SK-N-SH (cell line): Measurements from ENCODE around the gene TULP3. TPM values are rescaled to one million over a fixed set of nuclear protein-coding genes. Genes with fewer than 3 reads are reported as not detected.

ENCODE experiments used
- CTCF ChIA-PET: fragments of 300-600, 350-600 bp; formaldehyde crosslinking; extraction: SDS; loops from one replicate; lab custom pipeline; 2021; lab: Yijun Ruan, JAX
- POLR2A ChIA-PET: fragments of 350-600 bp; sonication (Branson Sonifier 250); formaldehyde crosslinking; extraction: SDS; loops from one replicate; lab custom pipeline; 2020; ENCODE audit warnings: antibody characterized with exemption, inconsistent platforms; lab: Yijun Ruan, JAX
- DNase-seq: peaks from one replicate; pipeline ENCODE4 v3.0.0; 2012
- H2AFZ ChIP-seq: fragments of 200-600 bp; sonication (generic); 2 replicates; pipeline ENCODE4 v1.8.1; 2016; ENCODE audit warnings: antibody characterized with exemption, mild to moderate bottlenecking, low read depth
- H3F3A ChIP-seq: fragments of 200-600 bp; sonication (generic); replicated peaks from 2 replicates; pipeline ENCODE3; 2016; ENCODE audit warnings: antibody characterized with exemption, mild to moderate bottlenecking; ENCODE audit not compliant: insufficient read depth
- H3K27ac ChIP-seq, 2 experiments: fragments of 200-500 bp in 1 of 2; fragments of 200-600 bp in 1 of 2; sonication (Bioruptor generic) in 1 of 2; sonication (generic), shearing (Covaris generic) in 1 of 2; 2 replicates each; pipeline versions ENCODE4 v1.5.1 to v1.6.1; 2014 to 2016; ENCODE audit warnings: low read depth in 2 of 2, inconsistent platforms in 1 of 2, low read length in 1 of 2, mild to moderate bottlenecking in 1 of 2, mixed read lengths in 1 of 2
- H3K27me3 ChIP-seq: fragments of 200-600 bp; sonication (generic), shearing (Covaris generic); 2 replicates; pipeline ENCODE4 v1.6.1; 2016; ENCODE audit warnings: mixed run types; ENCODE audit not compliant: insufficient read depth
- H3K36me3 ChIP-seq, 2 experiments: fragments of 200-500 bp in 1 of 2; fragments of 200-600 bp in 1 of 2; sonication (Bioruptor generic) in 1 of 2; sonication (generic) in 1 of 2; replicated peaks in 1 of 2; 2 replicates each; pipeline versions ENCODE3 to v1.5.1; 2014 to 2016; ENCODE audit warnings: low read length in 1 of 2, mild to moderate bottlenecking in 1 of 2; ENCODE audit not compliant: insufficient read depth in 2 of 2, control insufficient read depth in 1 of 2
- H3K4me1 ChIP-seq, 2 experiments: fragments of 200-500 bp in 1 of 2; fragments of 200-600 bp in 1 of 2; sonication (Bioruptor generic) in 1 of 2; sonication (generic), shearing (Covaris generic) in 1 of 2; 2 replicates each; pipeline versions ENCODE4 v1.5.1 to v1.6.1; 2014 to 2016; ENCODE audit warnings: low read depth in 1 of 2, low read length in 1 of 2, mixed run types in 1 of 2; ENCODE audit not compliant: insufficient read depth in 2 of 2, control insufficient read depth in 1 of 2
- H3K4me2 ChIP-seq: fragments of 200-600 bp; sonication (generic), shearing (Covaris generic); 2 replicates; pipeline ENCODE4 v1.6.1; 2017; ENCODE audit warnings: mixed run types
- H3K4me3 ChIP-seq, 2 experiments: fragments of 200-500 bp in 1 of 2; fragments of 200-600 bp in 1 of 2; sonication (Bioruptor generic) in 1 of 2; sonication (generic), shearing (Covaris generic) in 1 of 2; 2 replicates each; pipeline versions ENCODE4 v1.5.1 to v1.8.1; 2014 to 2016; ENCODE audit warnings: low read depth in 2 of 2, inconsistent platforms in 1 of 2, low read length in 1 of 2, mild to moderate bottlenecking in 1 of 2, mixed read lengths in 1 of 2, moderate library complexity in 1 of 2
- H3K79me2 ChIP-seq: fragments of 200-600 bp; sonication (generic); 2 replicates; pipeline ENCODE4 v1.8.1; 2017; ENCODE audit warnings: mild to moderate bottlenecking; ENCODE audit not compliant: insufficient read depth
- H3K9ac ChIP-seq: fragments of 200-600 bp; sonication (generic); 2 replicates; pipeline ENCODE4 v1.6.1; 2017; ENCODE audit warnings: mixed run types
- H3K9me2 ChIP-seq: fragments of 200-600 bp; sonication (generic); 2 replicates; pipeline ENCODE4 v1.6.1; 2017; ENCODE audit warnings: mixed run types
- H3K9me3 ChIP-seq: fragments of 200-600 bp; sonication (generic); 2 replicates; pipeline ENCODE4 v1.6.1; 2017; ENCODE audit warnings: mixed run types, mild to moderate bottlenecking, moderate library complexity
- H4K20me1 ChIP-seq: fragments of 200-600 bp; sonication (generic); 2 replicates; pipeline ENCODE4 v1.6.1; 2017; ENCODE audit warnings: mild to moderate bottlenecking, mixed run types; ENCODE audit not compliant: insufficient read depth
- CHD2 ChIP-seq: fragments of 150-350 bp; IDR thresholded peaks from 2 replicates; pipeline ENCODE4 v1.6.1; 2018; ENCODE audit warnings: low read length; ENCODE audit not compliant: partially characterized antibody
- EP300 ChIP-seq, 2 experiments: IDR thresholded peaks; 2 replicates each; pipeline versions ENCODE4 v1.4.0 to v1.6.1; 2012; ENCODE audit warnings: borderline replicate concordance in 1 of 2, low read depth in 1 of 2, low read length in 1 of 2
- FOXJ3 ChIP-seq: sonication (generic); formaldehyde crosslinking; IDR thresholded peaks from 2 replicates; pipeline ENCODE4 v1.5.1; 2020; ENCODE audit warnings: mild to moderate bottlenecking, missing genetic modification reagents
- GABPA ChIP-seq: IDR thresholded peaks from 2 replicates; pipeline ENCODE4 v1.4.0; 2012; ENCODE audit warnings: low read depth, mild to moderate bottlenecking
- GATA2 ChIP-seq: sonication (generic); formaldehyde crosslinking; IDR thresholded peaks from 2 replicates; pipeline ENCODE4 v1.5.0; 2020; ENCODE audit warnings: mild to moderate bottlenecking, missing genetic modification reagents
- JUND ChIP-seq: IDR thresholded peaks from 2 replicates; pipeline ENCODE4 v1.4.0; 2012
- MXI1 ChIP-seq: IDR thresholded peaks from 2 replicates; pipeline ENCODE4 v1.6.1; 2012; ENCODE audit warnings: mild to moderate bottlenecking, low read depth, low read length, improper control_type of control experiment
- NFIC ChIP-seq: IDR thresholded peaks from 2 replicates; pipeline ENCODE4 v1.4.0; 2012; ENCODE audit warnings: borderline replicate concordance
- POLR2AphosphoS5 ChIP-seq: IDR thresholded peaks from 2 replicates; pipeline ENCODE4 v1.6.1; 2012; ENCODE audit warnings: low read depth, low read length
- RCOR1 ChIP-seq: fragments of 150-350 bp; IDR thresholded peaks from 2 replicates; pipeline ENCODE4 v1.6.1; 2017; ENCODE audit warnings: antibody characterized with exemption, low read length
- RFX5 ChIP-seq: IDR thresholded peaks from 2 replicates; pipeline ENCODE4 v1.6.1; 2012; ENCODE audit warnings: mild to moderate bottlenecking, improper control_type of control experiment, low read length
- RXRA ChIP-seq: IDR thresholded peaks from 2 replicates; pipeline ENCODE4 v1.4.0; 2012; ENCODE audit warnings: low read depth, mild to moderate bottlenecking, borderline replicate concordance
- SIN3A ChIP-seq: IDR thresholded peaks from 2 replicates; pipeline ENCODE4 v1.6.1; 2012; ENCODE audit warnings: low read depth, mild to moderate bottlenecking, low read length, moderate library complexity, borderline replicate concordance
- SMC3 ChIP-seq: IDR thresholded peaks from 2 replicates; pipeline ENCODE4 v1.6.1; 2012; ENCODE audit warnings: low read depth, low read length, improper control_type of control experiment
- TAF1 ChIP-seq: IDR thresholded peaks from 2 replicates; pipeline ENCODE4 v1.6.1; 2012; ENCODE audit warnings: low read depth, mild to moderate bottlenecking, low read length, moderate library complexity, borderline replicate concordance
- WGBS: methylation state at CpG from one replicate; pipeline ENCODE4 v1.1.6; 2017; ENCODE audit warnings: low lambda C conversion rate; 5-methylcytosine and 5-hydroxymethylcytosine counted together
- polyA plus RNA-seq, 3 experiments: library from polyadenylated mRNA; depleted of rRNA; stranded (reverse); fragments of >200 nt; gene quantifications; 2 replicates each; pipeline ENCODE4 v1.2.3, GENCODE V29; 2012
- TF ChIP-seq, protein P1 (sequence below): IDR thresholded peaks from 2 replicates; pipeline ENCODE4 v1.6.1; 2012; ENCODE audit warnings: mild to moderate bottlenecking, low read depth, low read length, moderate library complexity
- TF ChIP-seq, protein P2 (sequence below): IDR thresholded peaks from 2 replicates; pipeline ENCODE4; 2012
- TF ChIP-seq, protein P3 (sequence below): IDR thresholded peaks from 2 replicates; pipeline ENCODE4 v1.4.0; 2012; ENCODE audit warnings: low read depth
- TF ChIP-seq, protein P4 (sequence below): fragments of 200-600 bp; sonication (generic); IDR thresholded peaks from 2 replicates; pipeline ENCODE4 v1.6.1; 2017; ENCODE audit warnings: antibody characterized with exemption, mild to moderate bottlenecking, moderate library complexity
- TF ChIP-seq, protein P5 (sequence below): IDR thresholded peaks from 2 replicates; pipeline ENCODE4 v1.4.0; 2012; ENCODE audit warnings: low read depth, borderline replicate concordance

The TULP3 gene
- polyA plus RNA-seq, 1 of the 3 experiments (the other 2 are of a cell fraction), result 22.6 TPM

DNA sequence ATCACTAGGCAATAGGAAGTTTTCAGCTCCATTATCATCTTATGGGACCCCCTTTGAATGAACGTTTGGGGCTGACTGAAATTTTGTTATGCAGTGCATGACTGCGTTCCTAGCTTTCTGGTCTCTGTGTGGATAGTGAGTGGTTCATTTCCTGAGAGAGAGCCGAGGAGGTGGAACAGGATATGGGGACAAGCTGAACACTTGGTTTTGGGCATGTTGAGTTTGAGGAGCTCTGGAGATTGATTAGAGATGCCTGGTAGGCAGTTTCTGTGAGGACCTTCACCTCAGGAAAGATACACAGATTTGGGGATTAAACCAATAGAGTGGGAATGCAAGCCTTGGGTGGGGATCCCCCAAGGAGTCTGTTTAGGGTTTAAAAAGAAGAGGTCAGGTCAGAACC, 96.2 kb downstream of the TULP3 start:
- H3K4me1 ChIP-seq, result no peaks in the 10 kb centered on the region; a peak in 1 of 4 replicates
- no peak overlapping the region for H3K4me3 ChIP-seq
- peaks cover 0 to 4% of the 10 kb centered on the region in 2 experiments for H3K36me3 ChIP-seq
- WGBS, result 94% methylated on average over 3 of the region's 3 CpGs
- H4K20me1 ChIP-seq, result no peaks in the 10 kb centered on the region
- no peak overlapping the region for H3K9ac ChIP-seq
- POLR2A ChIA-PET, result no interaction called here
- H3K27ac ChIP-seq, result no peak overlapping the region
- H3K9me3 ChIP-seq, result no peaks in the 10 kb centered on the region; the same call in 1 of the 2 replicates
- peaks cover 11% of the 10 kb centered on the region; the same call in 1 of the 2 replicates for H3K79me2 ChIP-seq
- no peak overlapping the region for H3K4me2 ChIP-seq
- H3F3A ChIP-seq, result no peaks in the 10 kb centered on the region
- no peak for DNase-seq
- no peak overlapping the region for H2AFZ ChIP-seq
- TF ChIP-seq, protein P1, sequence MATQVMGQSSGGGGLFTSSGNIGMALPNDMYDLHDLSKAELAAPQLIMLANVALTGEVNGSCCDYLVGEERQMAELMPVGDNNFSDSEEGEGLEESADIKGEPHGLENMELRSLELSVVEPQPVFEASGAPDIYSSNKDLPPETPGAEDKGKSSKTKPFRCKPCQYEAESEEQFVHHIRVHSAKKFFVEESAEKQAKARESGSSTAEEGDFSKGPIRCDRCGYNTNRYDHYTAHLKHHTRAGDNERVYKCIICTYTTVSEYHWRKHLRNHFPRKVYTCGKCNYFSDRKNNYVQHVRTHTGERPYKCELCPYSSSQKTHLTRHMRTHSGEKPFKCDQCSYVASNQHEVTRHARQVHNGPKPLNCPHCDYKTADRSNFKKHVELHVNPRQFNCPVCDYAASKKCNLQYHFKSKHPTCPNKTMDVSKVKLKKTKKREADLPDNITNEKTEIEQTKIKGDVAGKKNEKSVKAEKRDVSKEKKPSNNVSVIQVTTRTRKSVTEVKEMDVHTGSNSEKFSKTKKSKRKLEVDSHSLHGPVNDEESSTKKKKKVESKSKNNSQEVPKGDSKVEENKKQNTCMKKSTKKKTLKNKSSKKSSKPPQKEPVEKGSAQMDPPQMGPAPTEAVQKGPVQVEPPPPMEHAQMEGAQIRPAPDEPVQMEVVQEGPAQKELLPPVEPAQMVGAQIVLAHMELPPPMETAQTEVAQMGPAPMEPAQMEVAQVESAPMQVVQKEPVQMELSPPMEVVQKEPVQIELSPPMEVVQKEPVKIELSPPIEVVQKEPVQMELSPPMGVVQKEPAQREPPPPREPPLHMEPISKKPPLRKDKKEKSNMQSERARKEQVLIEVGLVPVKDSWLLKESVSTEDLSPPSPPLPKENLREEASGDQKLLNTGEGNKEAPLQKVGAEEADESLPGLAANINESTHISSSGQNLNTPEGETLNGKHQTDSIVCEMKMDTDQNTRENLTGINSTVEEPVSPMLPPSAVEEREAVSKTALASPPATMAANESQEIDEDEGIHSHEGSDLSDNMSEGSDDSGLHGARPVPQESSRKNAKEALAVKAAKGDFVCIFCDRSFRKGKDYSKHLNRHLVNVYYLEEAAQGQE, result no peak
- TF ChIP-seq MXI1 (no peak), POLR2AphosphoS5 (no peak), GABPA (no peak), RFX5 (no peak), TAF1 (no peak), FOXJ3 (CRISPR knock-in tag) (no peak), EP300 (IDR thresholded peaks at IDR 0.05; ENCODE audit: borderline replicate concordance in 1 of 2, low read depth in 1 of 2, low read length in 1 of 2) (no peak)
- TF ChIP-seq, protein P2, sequence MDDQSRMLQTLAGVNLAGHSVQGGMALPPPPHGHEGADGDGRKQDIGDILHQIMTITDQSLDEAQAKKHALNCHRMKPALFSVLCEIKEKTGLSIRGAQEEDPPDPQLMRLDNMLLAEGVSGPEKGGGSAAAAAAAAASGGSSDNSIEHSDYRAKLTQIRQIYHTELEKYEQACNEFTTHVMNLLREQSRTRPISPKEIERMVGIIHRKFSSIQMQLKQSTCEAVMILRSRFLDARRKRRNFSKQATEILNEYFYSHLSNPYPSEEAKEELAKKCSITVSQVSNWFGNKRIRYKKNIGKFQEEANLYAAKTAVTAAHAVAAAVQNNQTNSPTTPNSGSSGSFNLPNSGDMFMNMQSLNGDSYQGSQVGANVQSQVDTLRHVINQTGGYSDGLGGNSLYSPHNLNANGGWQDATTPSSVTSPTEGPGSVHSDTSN, result no peak
- TF ChIP-seq, protein P3, sequence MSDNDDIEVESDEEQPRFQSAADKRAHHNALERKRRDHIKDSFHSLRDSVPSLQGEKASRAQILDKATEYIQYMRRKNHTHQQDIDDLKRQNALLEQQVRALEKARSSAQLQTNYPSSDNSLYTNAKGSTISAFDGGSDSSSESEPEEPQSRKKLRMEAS, result no peak
- H3K9me2 ChIP-seq, result no peaks in the 10 kb centered on the region
- H3K27me3 ChIP-seq, result no peaks in the 10 kb centered on the region
- CTCF ChIA-PET, result interaction anchor here (0.9 to 1.4 kb wide), 2 partner anchors 19 to 32 kb away, joined by 3 read pairs; no protein-coding TSS in a partner anchor

DNA sequence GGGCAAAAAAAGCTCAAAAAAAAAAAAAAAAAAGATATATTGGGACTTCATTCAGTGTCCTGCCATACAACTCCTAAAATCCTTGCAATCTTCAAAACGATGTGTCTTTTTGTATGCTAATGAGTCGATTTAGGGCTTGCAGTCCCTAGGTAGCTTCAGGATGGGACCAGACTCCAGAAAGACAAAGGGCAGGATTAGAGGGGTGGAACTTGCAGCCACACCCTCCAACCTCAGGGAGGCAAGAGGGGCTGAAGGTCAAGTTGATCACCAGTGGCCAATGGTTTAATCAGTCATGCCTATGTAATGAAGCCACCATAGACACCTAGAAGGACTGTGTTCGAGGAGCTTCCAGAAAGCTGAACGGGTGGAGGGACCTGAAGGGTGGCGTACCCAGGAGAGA, 97.8 kb downstream of the TULP3 start:
- 100% methylated on average over 3 of the region's 5 CpGs for WGBS
- TF ChIP-seq CHD2 (no peak), SIN3A (no peak), EP300 (IDR thresholded peaks at IDR 0.05; ENCODE audit: borderline replicate concordance in 1 of 2, low read depth in 1 of 2, low read length in 1 of 2) (no peak), JUND (no peak), GATA2 (no peak), TAF1 (no peak), SMC3 (no peak), NFIC (no peak), RCOR1 (no peak), RXRA (no peak)
- TF ChIP-seq, protein P4, sequence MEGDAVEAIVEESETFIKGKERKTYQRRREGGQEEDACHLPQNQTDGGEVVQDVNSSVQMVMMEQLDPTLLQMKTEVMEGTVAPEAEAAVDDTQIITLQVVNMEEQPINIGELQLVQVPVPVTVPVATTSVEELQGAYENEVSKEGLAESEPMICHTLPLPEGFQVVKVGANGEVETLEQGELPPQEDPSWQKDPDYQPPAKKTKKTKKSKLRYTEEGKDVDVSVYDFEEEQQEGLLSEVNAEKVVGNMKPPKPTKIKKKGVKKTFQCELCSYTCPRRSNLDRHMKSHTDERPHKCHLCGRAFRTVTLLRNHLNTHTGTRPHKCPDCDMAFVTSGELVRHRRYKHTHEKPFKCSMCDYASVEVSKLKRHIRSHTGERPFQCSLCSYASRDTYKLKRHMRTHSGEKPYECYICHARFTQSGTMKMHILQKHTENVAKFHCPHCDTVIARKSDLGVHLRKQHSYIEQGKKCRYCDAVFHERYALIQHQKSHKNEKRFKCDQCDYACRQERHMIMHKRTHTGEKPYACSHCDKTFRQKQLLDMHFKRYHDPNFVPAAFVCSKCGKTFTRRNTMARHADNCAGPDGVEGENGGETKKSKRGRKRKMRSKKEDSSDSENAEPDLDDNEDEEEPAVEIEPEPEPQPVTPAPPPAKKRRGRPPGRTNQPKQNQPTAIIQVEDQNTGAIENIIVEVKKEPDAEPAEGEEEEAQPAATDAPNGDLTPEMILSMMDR, result no peak
- TF ChIP-seq, protein P5, sequence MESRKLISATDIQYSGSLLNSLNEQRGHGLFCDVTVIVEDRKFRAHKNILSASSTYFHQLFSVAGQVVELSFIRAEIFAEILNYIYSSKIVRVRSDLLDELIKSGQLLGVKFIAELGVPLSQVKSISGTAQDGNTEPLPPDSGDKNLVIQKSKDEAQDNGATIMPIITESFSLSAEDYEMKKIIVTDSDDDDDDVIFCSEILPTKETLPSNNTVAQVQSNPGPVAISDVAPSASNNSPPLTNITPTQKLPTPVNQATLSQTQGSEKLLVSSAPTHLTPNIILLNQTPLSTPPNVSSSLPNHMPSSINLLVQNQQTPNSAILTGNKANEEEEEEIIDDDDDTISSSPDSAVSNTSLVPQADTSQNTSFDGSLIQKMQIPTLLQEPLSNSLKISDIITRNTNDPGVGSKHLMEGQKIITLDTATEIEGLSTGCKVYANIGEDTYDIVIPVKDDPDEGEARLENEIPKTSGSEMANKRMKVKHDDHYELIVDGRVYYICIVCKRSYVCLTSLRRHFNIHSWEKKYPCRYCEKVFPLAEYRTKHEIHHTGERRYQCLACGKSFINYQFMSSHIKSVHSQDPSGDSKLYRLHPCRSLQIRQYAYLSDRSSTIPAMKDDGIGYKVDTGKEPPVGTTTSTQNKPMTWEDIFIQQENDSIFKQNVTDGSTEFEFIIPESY, result no peak

More for the DNA sequence above, 97.8 kb downstream of the TULP3 start:
- ChIA-PET CTCF (interaction anchor here (0.6 to 1.3 kb wide), 3 partner anchors 46 to 96 kb away, joined by 3 to 4 read pairs (median 3); no protein-coding TSS in a partner anchor), POLR2A (no interaction called here)
- Histone ChIP-seq H3K9me3 (no peaks in the 10 kb centered on the region; the same call in 1 of the 2 replicates), H3F3A (no peaks in the 10 kb centered on the region), H3K36me3 (peaks cover 0 to 4% of the 10 kb centered on the region in 2 experiments), H3K27ac (no peak overlapping the region), H3K9me2 (no peaks in the 10 kb centered on the region), H4K20me1 (no peaks in the 10 kb centered on the region), H2AFZ (no peak overlapping the region), H3K4me1 (no peaks in the 10 kb centered on the region; a peak in 1 of 4 replicates), H3K79me2 (peaks cover 11% of the 10 kb centered on the region; the same call in 1 of the 2 replicates), H3K27me3 (no peaks in the 10 kb centered on the region), H3K4me3 (no peak overlapping the region), H3K9ac (no peak overlapping the region), H3K4me2 (no peak overlapping the region)
- DNase-seq, result no peak
